SU-DHL-6 (cell line): ENCODE results near the gene USP54.

Source experiments
- H2AFZ ChIP-seq: fragments of 200-600 bp; sonication (generic); 2 replicates; pipeline ENCODE4 v1.6.1; 2014; ENCODE audit warnings: low read depth, mild to moderate bottlenecking, moderate library complexity, mixed read lengths, antibody characterized with exemption, low read length; ENCODE audit not compliant: severe bottlenecking
- H3F3A ChIP-seq: fragments of 200-600 bp; shearing (Covaris generic); 2 replicates; pipeline ENCODE4 v1.6.0; 2016; ENCODE audit warnings: antibody characterized with exemption, mild to moderate bottlenecking; ENCODE audit not compliant: insufficient read depth
- H3K27ac ChIP-seq: fragments of 200-600 bp; sonication (generic); 2 replicates; pipeline ENCODE4 v1.5.1; 2016; ENCODE audit warnings: low read depth, mild to moderate bottlenecking, low read length, moderate library complexity, mixed read lengths
- H3K27me3 ChIP-seq: fragments of 200-600 bp; sonication (generic), shearing (Covaris generic); 2 replicates; pipeline ENCODE4 v1.6.0; 2014; ENCODE audit warnings: mild to moderate bottlenecking, low read length
- H3K36me3 ChIP-seq: fragments of 200-600 bp; sonication (generic); 2 replicates; pipeline ENCODE4 v1.6.1; 2014; ENCODE audit warnings: mild to moderate bottlenecking, low read length, mixed read lengths
- H3K4me2 ChIP-seq: fragments of 300-600, 200-600 bp; shearing (Covaris generic), sonication (generic); 2 replicates; pipeline ENCODE4 v1.6.0; 2014; ENCODE audit warnings: low read length, low read depth, mild to moderate bottlenecking; ENCODE audit not compliant: poor library complexity, severe bottlenecking
- H3K4me3 ChIP-seq: fragments of 200-600 bp; sonication (generic); 2 replicates; pipeline ENCODE4 v1.5.1; 2014; ENCODE audit warnings: antibody characterized with exemption, low read length, mild to moderate bottlenecking, mixed read lengths; ENCODE audit not compliant: insufficient read depth, poor library complexity, severe bottlenecking
- H3K79me2 ChIP-seq: fragments of 200-600 bp; sonication (generic); 2 replicates; pipeline ENCODE4 v1.6.1; 2014; ENCODE audit warnings: mild to moderate bottlenecking, low read length, moderate library complexity; ENCODE audit not compliant: insufficient read depth
- H3K9ac ChIP-seq: fragments of 200-600 bp; sonication (generic); 2 replicates; pipeline ENCODE4 v1.7.0; 2014; ENCODE audit warnings: mild to moderate bottlenecking, low read length
- H3K9me2 ChIP-seq: fragments of 200-600 bp; sonication (generic); replicated peaks from 2 replicates; pipeline ENCODE4 v1.6.1; 2014; ENCODE audit warnings: low read length; ENCODE audit not compliant: insufficient read depth
- H3K9me3 ChIP-seq: fragments of 200-600 bp; sonication (generic); 2 replicates; pipeline ENCODE4 v1.6.1; 2014; ENCODE audit warnings: low read length, mixed read lengths; ENCODE audit not compliant: insufficient read depth
- H4K20me1 ChIP-seq: fragments of 200-600 bp; sonication (generic); 2 replicates; pipeline ENCODE4 v1.6.1; 2014; ENCODE audit warnings: low read depth, mild to moderate bottlenecking, antibody characterized with exemption, low read length, moderate library complexity, mixed read lengths
- CTCF ChIP-seq: fragments of 200-600 bp; sonication (generic); IDR thresholded peaks from one replicate; pipeline ENCODE4 v1.5.1; 2017; ENCODE audit warnings: antibody characterized with exemption, mild to moderate bottlenecking, low read length, moderate library complexity; ENCODE audit not compliant: insufficient read depth, poor library complexity, severe bottlenecking
- EZH2phosphoT487 ChIP-seq: fragments of 200-600 bp; sonication (generic), shearing (Covaris generic); conservative IDR thresholded peaks from 2 replicates; pipeline ENCODE4 v1.6.1; 2018; ENCODE audit warnings: mild to moderate bottlenecking, antibody characterized with exemption, low read length, moderate library complexity, mixed read lengths

USP54 gene

DNA sequence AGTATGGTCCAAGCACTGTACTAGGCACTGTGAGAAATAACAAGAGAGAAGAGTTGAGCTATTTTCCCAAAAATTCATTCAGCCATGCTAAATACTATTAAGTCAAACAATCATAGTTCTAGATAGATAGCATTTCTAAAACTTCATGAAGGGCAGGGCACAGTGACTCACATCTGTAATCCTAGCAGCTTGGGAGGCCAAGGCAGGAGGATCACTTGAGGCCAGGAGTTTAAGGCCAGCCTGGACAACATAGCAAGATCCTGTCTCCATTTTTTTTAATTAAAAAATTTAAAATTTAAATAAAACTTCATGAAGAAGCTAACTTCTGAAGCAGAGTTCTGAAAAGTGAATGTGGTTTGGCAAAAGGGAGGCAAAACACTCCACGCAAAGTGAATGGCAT is 29.9 kb downstream of the USP54 start:
- Histone ChIP-seq H3K36me3 (no peaks in the 10 kb centered on the region), H3K9ac (no peak overlapping the region), H3K4me3 (no peak overlapping the region), H2AFZ (no peak overlapping the region), H4K20me1 (no peaks in the 10 kb centered on the region), H3K79me2 (no peaks in the 10 kb centered on the region), H3K27ac (no peak overlapping the region), H3K27me3 (no peaks in the 10 kb centered on the region), H3K9me3 (no peaks in the 10 kb centered on the region), H3K4me2 (no peak overlapping the region), H3K9me2 (no peaks in the 10 kb centered on the region), H3F3A (no peaks in the 10 kb centered on the region)
- no peak for TF ChIP-seq EZH2phosphoT487
- no peak for TF ChIP-seq CTCF

GRCh38 chr10:73559590-73559989 is 31.6 kb downstream of the USP54 start:
- H3K9ac ChIP-seq, result no peak overlapping the region
- H4K20me1 ChIP-seq, result no peaks in the 10 kb centered on the region
- no peaks in the 10 kb centered on the region for H3K79me2 ChIP-seq
- no peak overlapping the region for H2AFZ ChIP-seq
- H3F3A ChIP-seq, result no peaks in the 10 kb centered on the region
- H3K27me3 ChIP-seq, result no peaks in the 10 kb centered on the region
- H3K4me3 ChIP-seq, result no peak overlapping the region
- no peaks in the 10 kb centered on the region for H3K36me3 ChIP-seq
- no peak overlapping the region for H3K27ac ChIP-seq
- no peaks in the 10 kb centered on the region for H3K9me3 ChIP-seq
- no peak for TF ChIP-seq EZH2phosphoT487
- no peak for TF ChIP-seq CTCF
- no peak overlapping the region for H3K4me2 ChIP-seq
- H3K9me2 ChIP-seq, result no peaks in the 10 kb centered on the region

- TF ChIP-seq EZH2phosphoT487 (no peak), CTCF (no peak)
- Histone ChIP-seq H3K9me2 (no peaks in the 10 kb centered on the region), H4K20me1 (no peaks in the 10 kb centered on the region), H3K4me2 (no peak overlapping the region), H3K27me3 (no peaks in the 10 kb centered on the region), H3K9me3 (no peaks in the 10 kb centered on the region), H3F3A (no peaks in the 10 kb centered on the region), H3K9ac (no peak overlapping the region), H3K27ac (no peak overlapping the region), H3K79me2 (no peaks in the 10 kb centered on the region), H3K4me3 (no peak overlapping the region), H2AFZ (no peak overlapping the region), H3K36me3 (no peaks in the 10 kb centered on the region)
These were observed 34.3 kb downstream of the USP54 start for GRCh38 chr10:73556855-73557254.

GRCh38 chr10:73554721-73555120 is 36.4 kb downstream of the USP54 start:
- Histone ChIP-seq H3K9ac (no peak overlapping the region), H4K20me1 (no peaks in the 10 kb centered on the region), H3F3A (no peaks in the 10 kb centered on the region), H3K79me2 (no peaks in the 10 kb centered on the region), H3K9me2 (no peaks in the 10 kb centered on the region), H3K27ac (no peak overlapping the region), H3K36me3 (no peaks in the 10 kb centered on the region), H2AFZ (no peak overlapping the region), H3K4me2 (no peak overlapping the region), H3K27me3 (no peaks in the 10 kb centered on the region), H3K9me3 (no peaks in the 10 kb centered on the region), H3K4me3 (no peak overlapping the region)
- no peak for TF ChIP-seq CTCF
- no peak for TF ChIP-seq EZH2phosphoT487
